Central memory CD4-positive, alpha-beta T cell (primary cell): ENCODE data around the gene MAP4K4.

Experiments used
- DNase-seq: peaks from one replicate; pipeline ENCODE4 v3.0.0; 2022

MAP4K4 gene

DNA sequence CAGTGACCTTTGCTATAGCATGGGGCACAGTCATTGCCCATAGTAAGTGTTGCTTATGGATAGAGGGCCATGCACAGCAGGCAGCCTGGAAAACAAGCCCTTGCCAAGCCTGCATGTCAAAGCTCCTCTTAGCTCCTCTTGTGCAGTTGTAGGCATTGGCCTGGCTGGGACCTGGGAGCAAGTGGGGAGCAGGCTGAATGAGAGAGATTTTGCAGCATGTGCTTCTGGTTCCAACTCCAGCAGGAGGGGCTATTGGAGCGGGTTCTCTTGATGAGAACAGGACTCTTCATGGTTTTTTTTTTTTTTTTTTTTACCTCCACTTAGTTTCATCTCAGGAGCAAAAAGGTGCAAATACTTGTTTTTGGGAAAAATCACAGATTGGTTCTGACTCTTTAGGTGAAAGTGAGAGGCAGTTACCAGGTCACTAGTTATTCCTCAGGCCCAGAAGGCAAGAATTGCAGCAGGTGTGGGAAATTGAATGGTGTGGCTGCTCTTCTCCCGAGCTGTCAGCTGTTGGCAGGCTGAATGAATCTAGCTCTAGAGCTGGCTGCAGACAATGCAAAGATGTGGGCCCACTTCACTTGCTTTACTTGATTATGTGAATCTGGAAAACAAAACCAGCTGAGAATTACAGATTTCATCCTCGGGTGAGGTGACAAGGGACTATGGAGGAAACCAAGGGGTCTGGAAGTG lies 95.9 kb downstream of the MAP4K4 start:
- DNase-seq = no peak

GRCh38 chr2:101794141-101794540 lies 96.6 kb downstream of the MAP4K4 start:
- no peak for DNase-seq

GRCh38 chr2:101795033-101795432 lies 97.5 kb downstream of the MAP4K4 start:
- no peak for DNase-seq

GRCh38 chr2:101796825-101797600 lies 99.5 kb downstream of the MAP4K4 start:
- DNase-seq = no peak

DNA sequence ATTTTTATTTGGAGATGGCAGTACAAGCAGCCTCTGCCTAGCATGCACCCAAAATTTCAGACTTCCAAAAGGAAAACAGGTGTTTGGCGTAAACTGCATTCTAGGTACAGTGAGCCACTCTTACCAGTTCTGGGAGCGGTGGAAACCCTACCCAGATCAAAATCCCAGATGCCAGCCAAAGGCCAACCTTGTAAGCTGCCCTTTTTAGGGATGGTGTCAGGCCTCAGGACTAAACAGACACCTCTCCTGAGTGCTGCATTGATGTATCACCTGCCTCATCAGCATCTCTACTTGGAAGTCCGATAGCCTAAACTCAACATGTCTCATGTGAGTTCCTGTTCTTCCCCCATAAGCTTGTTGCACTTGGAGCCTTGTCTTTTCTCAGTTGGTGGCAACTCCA lies 104.0 kb downstream of the MAP4K4 start:
- DNase-seq = no peak

DNA sequence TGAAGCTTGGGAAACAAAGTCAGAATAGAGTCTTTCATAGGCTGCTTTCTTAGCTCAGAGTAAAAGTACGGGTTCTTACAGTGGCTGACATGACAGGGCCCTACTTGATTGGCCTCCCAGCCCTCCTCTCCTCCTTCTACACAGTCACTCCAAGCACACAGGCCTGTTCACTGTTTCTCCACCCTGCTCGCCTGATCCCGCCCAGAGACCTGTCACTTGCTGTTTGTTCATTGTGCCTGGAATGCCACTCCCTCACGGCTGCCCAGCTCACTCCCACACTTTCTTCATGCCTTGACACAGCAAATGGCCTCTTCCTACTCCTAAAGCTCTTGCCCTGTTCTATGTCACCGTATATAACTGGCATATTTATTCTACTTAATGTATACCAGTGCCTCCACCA lies 104.8 kb downstream of the MAP4K4 start:
- no peak for DNase-seq

GRCh38 chr2:101803128-101803527 lies 105.6 kb downstream of the MAP4K4 start:
- no peak for DNase-seq

GRCh38 chr2:101803945-101804696 lies 106.6 kb downstream of the MAP4K4 start:
- DNase-seq = no peak

DNA sequence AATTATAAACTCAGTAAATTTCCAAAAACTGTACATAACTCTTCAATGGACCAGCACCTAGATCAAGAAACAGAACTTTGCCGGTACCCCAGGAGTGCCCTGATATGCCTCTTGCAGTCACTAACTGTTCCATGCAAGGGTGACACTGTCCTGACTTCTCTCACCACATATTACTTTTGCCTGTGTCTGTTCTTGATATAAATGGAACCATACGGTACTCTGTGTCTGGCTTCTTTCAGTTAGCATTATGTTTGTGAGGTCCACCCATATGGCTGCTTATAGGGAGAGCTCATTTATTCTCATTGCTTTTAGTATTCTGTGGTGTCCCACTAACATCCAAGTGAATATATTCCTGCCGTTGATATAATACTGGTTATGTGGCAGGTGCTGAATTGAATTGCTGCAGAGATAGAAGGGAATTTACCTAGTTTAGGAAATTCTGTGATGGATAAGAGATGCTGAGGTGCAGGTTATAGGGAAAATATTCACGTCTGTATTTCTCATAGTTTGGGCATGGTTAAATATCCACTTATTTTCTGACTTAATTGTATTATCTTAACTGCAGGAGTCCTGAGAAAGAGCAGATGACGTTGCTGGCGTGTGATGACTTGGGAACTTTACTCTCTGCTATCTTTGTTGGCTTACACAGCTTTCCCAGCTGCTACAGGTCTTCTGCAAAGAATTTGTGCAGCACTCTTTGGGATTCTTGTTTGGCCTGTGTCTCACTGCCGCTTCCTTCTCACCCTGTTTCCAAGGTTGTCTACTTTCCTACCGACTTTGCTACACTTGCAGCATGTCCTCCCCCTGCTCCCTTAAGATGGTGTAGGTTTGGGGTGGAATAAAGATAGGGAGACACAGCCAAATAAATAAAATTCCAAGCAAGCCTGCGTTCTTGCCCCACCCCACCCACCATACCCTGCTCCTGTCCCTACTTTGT lies 107.9 kb downstream of the MAP4K4 start:
- no peak for DNase-seq

DNA sequence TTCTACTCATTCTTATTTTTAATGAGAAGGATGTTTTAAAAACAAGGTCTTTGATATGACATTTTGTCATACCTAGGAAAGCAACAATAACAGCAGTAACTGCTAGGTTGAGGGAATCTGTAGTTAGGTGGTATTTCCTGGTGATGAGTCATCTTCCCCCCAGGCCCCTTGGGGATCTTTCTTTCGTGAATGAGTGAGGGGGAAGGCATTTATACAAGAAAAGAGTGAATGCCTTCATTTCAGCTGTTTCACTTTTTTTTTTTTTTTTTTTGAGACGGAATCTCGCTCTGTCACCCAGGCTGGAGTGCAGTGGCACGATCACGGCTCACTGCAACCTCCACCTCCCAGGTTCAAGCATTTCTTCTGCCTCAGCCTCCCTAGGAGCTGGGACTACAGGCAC lies 108.6 kb downstream of the MAP4K4 start:
- DNase-seq = no peak

DNA sequence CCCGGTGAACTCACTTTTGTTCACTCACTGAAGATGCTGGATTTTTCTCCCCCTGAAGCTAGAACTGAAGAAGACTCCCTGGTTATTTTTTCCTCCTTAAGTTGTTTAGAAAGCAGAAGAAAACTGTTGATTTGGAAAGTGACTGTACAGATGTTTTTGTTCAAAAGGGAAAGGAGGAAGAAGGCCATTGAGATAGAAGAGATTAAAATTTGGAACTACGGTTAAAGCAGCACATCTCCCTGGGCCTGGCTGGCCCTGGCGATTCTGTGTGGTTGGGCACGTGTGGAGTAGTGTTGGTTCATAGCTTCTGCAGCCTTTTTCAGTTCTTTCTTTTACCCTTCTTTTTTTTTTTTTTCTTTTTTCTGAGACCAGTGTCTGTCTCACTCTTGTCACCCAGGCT lies 109.2 kb downstream of the MAP4K4 start:
- DNase-seq = no peak

DNA sequence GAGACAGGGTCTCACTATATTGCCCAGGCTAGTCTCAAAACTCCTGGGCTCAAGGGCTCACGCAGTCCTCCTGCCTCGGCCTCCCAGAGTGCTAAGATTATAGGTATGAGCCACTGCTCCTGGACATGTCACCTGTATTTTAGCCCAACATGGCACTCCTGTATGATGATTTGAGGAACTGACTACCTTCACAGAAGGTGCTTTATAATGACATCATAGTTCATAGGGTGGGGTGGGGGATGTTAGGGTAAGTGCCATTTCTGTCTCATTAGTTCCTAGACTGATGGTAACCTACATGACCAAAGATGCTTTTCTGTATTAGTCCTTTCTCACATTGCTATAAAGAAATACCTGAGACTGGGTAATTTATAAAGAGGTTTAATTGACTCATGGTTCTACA lies 109.7 kb downstream of the MAP4K4 start:
- DNase-seq = no peak

DNA sequence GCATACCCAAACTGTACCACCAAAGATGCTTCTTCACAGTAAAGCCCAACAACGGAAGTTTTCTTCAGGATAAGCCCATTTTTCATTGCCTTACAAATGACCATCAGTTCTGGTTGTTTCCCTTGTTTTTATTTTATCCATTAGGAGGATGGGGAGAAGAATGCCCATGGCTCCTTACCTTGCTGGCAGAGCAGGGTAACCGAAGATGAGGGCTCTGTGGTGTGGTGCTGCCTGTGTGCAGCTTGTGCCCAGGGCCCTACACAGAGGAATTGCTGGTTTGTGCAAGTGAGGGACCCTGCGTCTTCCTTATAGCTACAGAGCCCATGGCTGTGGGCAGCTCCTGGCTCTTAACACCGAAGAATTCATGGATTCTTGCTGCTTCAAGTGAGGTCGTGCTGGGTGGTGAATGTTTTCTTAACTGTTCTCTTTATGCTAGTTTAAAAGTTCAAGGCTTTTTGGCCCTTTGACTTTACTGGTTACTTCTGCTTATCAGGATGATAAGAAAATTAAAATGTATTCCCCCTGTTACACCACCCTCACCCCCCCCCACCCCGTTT lies 110.6 kb downstream of the MAP4K4 start:
- no peak for DNase-seq

- DNase-seq = no peak
These were observed 112.2 kb downstream of the MAP4K4 start for GRCh38 chr2:101809698-101810097.

- DNase-seq = no peak
These were observed 113.9 kb downstream of the MAP4K4 start for GRCh38 chr2:101811226-101812015.

DNA sequence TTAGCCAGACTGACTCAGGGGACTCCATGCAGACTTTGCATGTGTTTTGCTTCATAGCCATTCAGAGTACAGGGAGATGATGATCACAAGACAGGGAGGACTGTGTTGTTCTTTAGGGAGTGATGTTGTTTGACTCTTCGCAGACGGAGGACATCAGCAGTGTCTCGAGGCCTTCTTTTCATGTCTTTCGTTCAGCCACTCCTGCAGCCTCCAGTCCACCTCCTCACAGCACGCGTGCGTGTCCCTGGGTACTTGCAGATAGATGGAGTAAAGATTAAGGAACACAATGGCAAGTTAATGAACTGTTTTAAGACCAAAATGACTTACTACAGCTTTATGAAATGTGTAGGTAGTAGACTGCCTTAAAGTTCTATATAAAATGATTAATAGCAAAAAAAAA lies 114.7 kb downstream of the MAP4K4 start:
- no peak for DNase-seq

GRCh38 chr2:101814752-101815151 lies 117.2 kb downstream of the MAP4K4 start:
- no peak for DNase-seq

GRCh38 chr2:101815154-101815553 lies 117.6 kb downstream of the MAP4K4 start:
- DNase-seq = no peak

DNA sequence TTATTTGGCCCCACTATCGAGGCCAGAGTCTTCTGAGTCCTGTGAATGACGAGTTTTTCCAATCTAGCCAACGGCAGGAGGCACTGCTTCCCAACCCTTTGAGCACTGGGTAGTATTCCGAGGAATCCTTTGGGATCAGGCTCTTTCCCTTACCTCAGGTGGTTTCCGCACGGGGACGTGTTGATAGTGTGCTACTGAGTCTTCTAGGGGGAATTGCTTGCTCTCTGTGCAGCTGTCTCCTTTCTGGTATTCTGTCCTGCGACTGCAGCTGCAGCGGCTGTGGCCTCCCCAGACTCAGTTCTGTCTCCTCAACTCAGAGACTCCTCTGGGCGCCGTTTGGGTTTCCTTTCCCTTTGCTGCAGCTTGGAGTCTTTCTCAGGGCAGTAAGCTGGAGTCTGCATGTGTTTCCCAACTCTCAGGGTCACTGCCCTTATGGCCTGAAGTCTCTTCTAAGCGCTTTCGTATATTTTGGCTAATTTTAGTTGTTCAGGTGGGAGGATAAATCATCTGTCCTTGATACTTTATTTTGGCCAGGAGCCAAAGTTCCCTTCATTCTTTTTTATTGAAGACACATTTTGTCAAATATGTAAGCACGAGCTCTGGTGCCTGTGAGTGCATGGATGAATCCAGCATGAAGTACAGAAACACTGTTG lies 118.4 kb downstream of the MAP4K4 start:
- no peak for DNase-seq

GRCh38 chr2:101816598-101816997 lies 119.1 kb downstream of the MAP4K4 start:
- DNase-seq = no peak

GRCh38 chr2:101817481-101817880 lies 120.0 kb downstream of the MAP4K4 start:
- no peak for DNase-seq
